ENCODE measurements around the gene HEATR5A. TPM values are rescaled to one million over a fixed set of nuclear protein-coding genes. Genes with fewer than 3 reads are reported as not detected.

Gene HEATR5A
- total and polyA plus RNA-seq, 2 donors (not counting 1 experiment from before 2014, with no cell fraction given), result 4.8 to 22.1 TPM

DNA sequence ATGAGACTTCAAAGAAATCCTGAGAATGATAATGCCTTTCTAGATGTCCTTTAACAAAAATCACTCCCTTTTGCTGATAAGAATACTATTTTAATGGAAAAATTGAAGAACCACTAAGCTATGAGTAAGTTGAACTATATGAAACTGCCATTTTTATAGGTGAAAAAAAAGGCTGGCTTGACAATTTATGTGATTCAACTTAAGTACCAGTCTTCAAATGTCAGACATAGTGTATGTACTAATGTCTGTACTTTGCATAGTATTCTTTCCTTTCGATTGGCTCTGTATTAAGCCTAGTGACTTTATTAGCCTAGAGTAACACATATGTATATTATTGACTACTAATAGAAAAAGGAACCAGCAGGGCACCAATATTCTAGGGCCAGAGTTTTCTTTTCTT, 11.9 kb downstream of the HEATR5A start:
- Mint-ChIP-seq H3K4me3 (no peak overlapping the region), H3K4me1 (peaks cover 23% of the 10 kb centered on the region), H3K9me3 (ENCODE audit: insufficient read depth) (no peaks in the 10 kb centered on the region), H3K27me3 (no peaks in the 10 kb centered on the region), H3K27ac (no peak overlapping the region)
- ATAC-seq (ENCODE audit: low read depth) (no peak), DNase-seq (no peak)
- peaks cover 46% of the 10 kb centered on the region for H3K79me2 ChIP-seq (ENCODE audit: control insufficient read depth, insufficient read depth, low read length)
- ChIA-PET POLR2A (no interaction called here), CTCF (interaction anchor here (1.0 kb wide), 1 partner anchor 12 kb away, joined by 3 read pairs; the partner anchor contains the start of gene HEATR5A)
- H3K36me3 ChIP-seq (replicated peaks in 1 of 2; ENCODE audit: control extremely low read depth in 1 of 2, control insufficient read depth in 1 of 2, extremely low read depth in 1 of 2, insufficient read depth in 2 of 2, low read length in 1 of 2), result no peaks in the 10 kb centered on the region
- no peak overlapping the region for H3K4me2 ChIP-seq (replicated peaks; ENCODE audit: low read depth, low read length, poor library complexity, severe bottlenecking)
- no CpG with 5 or more reads among the region's 1 CpG for WGBS (ENCODE audit: insufficient coverage)
- no peak overlapping the region for H3K4me3 ChIP-seq (ENCODE audit: control extremely low read depth in 1 of 5, extremely low read depth in 1 of 5, insufficient read depth in 1 of 5, low read depth in 2 of 5, low read length in 4 of 5)
- TF ChIP-seq, protein P1, sequence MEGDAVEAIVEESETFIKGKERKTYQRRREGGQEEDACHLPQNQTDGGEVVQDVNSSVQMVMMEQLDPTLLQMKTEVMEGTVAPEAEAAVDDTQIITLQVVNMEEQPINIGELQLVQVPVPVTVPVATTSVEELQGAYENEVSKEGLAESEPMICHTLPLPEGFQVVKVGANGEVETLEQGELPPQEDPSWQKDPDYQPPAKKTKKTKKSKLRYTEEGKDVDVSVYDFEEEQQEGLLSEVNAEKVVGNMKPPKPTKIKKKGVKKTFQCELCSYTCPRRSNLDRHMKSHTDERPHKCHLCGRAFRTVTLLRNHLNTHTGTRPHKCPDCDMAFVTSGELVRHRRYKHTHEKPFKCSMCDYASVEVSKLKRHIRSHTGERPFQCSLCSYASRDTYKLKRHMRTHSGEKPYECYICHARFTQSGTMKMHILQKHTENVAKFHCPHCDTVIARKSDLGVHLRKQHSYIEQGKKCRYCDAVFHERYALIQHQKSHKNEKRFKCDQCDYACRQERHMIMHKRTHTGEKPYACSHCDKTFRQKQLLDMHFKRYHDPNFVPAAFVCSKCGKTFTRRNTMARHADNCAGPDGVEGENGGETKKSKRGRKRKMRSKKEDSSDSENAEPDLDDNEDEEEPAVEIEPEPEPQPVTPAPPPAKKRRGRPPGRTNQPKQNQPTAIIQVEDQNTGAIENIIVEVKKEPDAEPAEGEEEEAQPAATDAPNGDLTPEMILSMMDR (IDR thresholded peaks at IDR 0.05), result no peak
- TF ChIP-seq EZH2 (IDR thresholded peaks at IDR 0.05; ENCODE audit: borderline replicate concordance, insufficient read depth, low read depth, low read length, poor library complexity, severe bottlenecking), result no peak
- no peak overlapping the region for H3K27ac ChIP-seq (ENCODE audit: low read length in 2 of 2)
- no peak overlapping the region for H3K9ac ChIP-seq (ENCODE audit: low read length)
- H3K9me3 ChIP-seq (ENCODE audit: control extremely low read depth in 1 of 3, control insufficient read depth in 2 of 3, insufficient read depth in 1 of 3, low read length in 2 of 3), result no peaks in the 10 kb centered on the region
- intact Hi-C loops (cut with micrococcal nuclease), result no loop called here
- no peak overlapping the region for H2AFZ ChIP-seq (ENCODE audit: insufficient read depth, low read depth, low read length, poor library complexity, severe bottlenecking)
- no peaks in the 10 kb centered on the region for H3K27me3 ChIP-seq (replicated peaks in 1 of 4; ENCODE audit: control extremely low read depth in 1 of 4, control insufficient read depth in 3 of 4, insufficient read depth in 4 of 4, low read length in 3 of 4)
- no peaks in the 10 kb centered on the region for H4K20me1 ChIP-seq (ENCODE audit: control insufficient read depth, insufficient read depth, low read length, poor library complexity, severe bottlenecking)
- peaks cover 4 to 9% of the 10 kb centered on the region in 2 donors for H3K4me1 ChIP-seq (ENCODE audit: control insufficient read depth in 2 of 2, insufficient read depth in 2 of 2, low read length in 2 of 2)

GRCh38 chr14:31405599-31406232, 14.6 kb downstream of the HEATR5A start:
- Histone ChIP-seq H3K27ac (ENCODE audit: low read length in 2 of 2) (no peak overlapping the region), H3K9ac (ENCODE audit: low read length) (no peak overlapping the region), H3K4me3 (ENCODE audit: control extremely low read depth in 1 of 5, extremely low read depth in 1 of 5, insufficient read depth in 1 of 5, low read depth in 2 of 5, low read length in 4 of 5) (no peak overlapping the region), H3K27me3 (replicated peaks in 1 of 4; ENCODE audit: control extremely low read depth in 1 of 4, control insufficient read depth in 3 of 4, insufficient read depth in 4 of 4, low read length in 3 of 4) (no peaks in the 10 kb centered on the region), H3K4me2 (replicated peaks; ENCODE audit: low read depth, low read length, poor library complexity, severe bottlenecking) (no peak overlapping the region), H2AFZ (ENCODE audit: insufficient read depth, low read depth, low read length, poor library complexity, severe bottlenecking) (no peak overlapping the region), H3K79me2 (ENCODE audit: control insufficient read depth, insufficient read depth, low read length) (peaks cover 34% of the 10 kb centered on the region), H3K4me1 (ENCODE audit: control insufficient read depth in 2 of 2, insufficient read depth in 2 of 2, low read length in 2 of 2) (peaks cover 4 to 8% of the 10 kb centered on the region in 2 donors), H4K20me1 (ENCODE audit: control insufficient read depth, insufficient read depth, low read length, poor library complexity, severe bottlenecking) (no peaks in the 10 kb centered on the region), H3K36me3 (replicated peaks in 1 of 2; ENCODE audit: control extremely low read depth in 1 of 2, control insufficient read depth in 1 of 2, extremely low read depth in 1 of 2, insufficient read depth in 2 of 2, low read length in 1 of 2) (peaks cover 4 to 12% of the 10 kb centered on the region in 2 experiments), H3K9me3 (ENCODE audit: control extremely low read depth in 1 of 3, control insufficient read depth in 2 of 3, insufficient read depth in 1 of 3, low read length in 2 of 3) (no peaks in the 10 kb centered on the region)
- TF ChIP-seq EZH2 (IDR thresholded peaks at IDR 0.05; ENCODE audit: borderline replicate concordance, insufficient read depth, low read depth, low read length, poor library complexity, severe bottlenecking), result no peak
- TF ChIP-seq, protein P1 (IDR thresholded peaks at IDR 0.05), result no peak
- ChIA-PET CTCF (no interaction called here), POLR2A (no interaction called here)
- DNase-seq (no peak), ATAC-seq (ENCODE audit: low read depth) (no peak)
- no CpG with 5 or more reads among the region's 4 CpGs for WGBS (ENCODE audit: insufficient coverage)
- Mint-ChIP-seq H3K27ac (no peak overlapping the region), H3K9me3 (ENCODE audit: insufficient read depth) (no peaks in the 10 kb centered on the region), H3K4me3 (no peak overlapping the region), H3K4me1 (peaks cover 18% of the 10 kb centered on the region), H3K27me3 (no peaks in the 10 kb centered on the region)
- intact Hi-C loops (cut with micrococcal nuclease), result no loop called here
